ENCODE measurements around the gene TAF9B.
"Not testable (repeated sequence)": the region's sequence is repeated elsewhere in the genome, so short reads cannot be mapped to it uniquely, and the experiment has no call there.

Gene TAF9B, protein sequence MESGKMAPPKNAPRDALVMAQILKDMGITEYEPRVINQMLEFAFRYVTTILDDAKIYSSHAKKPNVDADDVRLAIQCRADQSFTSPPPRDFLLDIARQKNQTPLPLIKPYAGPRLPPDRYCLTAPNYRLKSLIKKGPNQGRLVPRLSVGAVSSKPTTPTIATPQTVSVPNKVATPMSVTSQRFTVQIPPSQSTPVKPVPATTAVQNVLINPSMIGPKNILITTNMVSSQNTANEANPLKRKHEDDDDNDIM

DNA sequence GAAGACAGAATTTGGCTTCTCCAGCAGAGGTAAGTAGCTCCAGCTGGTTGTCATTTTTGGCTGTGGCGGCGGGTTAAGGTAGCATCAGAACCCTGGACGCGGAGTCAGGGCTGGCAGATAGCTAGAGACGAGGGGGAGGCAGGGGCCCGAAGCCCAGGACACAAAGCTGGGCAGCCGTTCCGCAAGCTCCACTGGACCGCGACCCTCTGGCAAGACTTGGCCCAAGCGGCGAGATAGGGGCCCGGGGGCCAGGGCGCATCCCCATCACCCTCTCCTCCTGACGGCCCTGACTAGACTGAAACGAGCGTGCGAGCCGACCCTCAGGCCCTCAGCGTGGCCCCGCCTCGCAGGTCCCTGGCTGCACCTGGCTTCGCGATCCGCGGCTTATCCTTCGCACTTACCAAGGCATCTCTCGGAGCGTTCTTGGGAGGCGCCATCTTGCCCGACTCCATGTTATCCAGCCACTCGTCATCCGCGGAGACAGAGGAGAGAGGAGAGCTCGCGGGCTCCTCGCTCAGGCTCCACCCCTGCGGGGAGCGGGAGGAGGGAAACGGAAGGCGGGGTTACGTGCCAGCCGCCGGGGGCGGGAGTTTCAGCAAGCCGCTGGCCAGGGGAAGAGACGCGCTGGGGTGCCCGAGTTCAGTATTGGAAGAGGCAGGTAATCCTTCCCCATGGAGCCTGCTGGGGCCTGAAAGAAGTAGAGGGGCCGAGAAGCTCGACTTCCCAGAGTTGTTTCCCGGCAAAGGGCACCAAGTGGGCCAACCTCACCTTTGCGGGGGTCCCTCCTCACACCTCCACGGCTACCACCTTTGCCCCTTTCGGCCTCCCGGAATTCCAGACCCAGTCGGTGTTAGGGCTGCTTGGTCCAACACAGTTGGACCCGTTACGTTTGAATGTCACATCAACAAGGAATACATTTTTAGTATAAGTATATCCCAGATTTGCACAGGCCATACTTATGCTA lies at the start of gene TAF9B:
TSS of gene TAF9B (minus strand) at position 491 of the 964 bp plus-strand sequence. CDS start at position 452, 39 bp downstream.
- H3K4me3 ChIP-seq (replicated peaks; ENCODE audit: low read depth, low read length): peak within 1 kb of the TSS; percentile 75
- TF ChIP-seq, protein P1, sequence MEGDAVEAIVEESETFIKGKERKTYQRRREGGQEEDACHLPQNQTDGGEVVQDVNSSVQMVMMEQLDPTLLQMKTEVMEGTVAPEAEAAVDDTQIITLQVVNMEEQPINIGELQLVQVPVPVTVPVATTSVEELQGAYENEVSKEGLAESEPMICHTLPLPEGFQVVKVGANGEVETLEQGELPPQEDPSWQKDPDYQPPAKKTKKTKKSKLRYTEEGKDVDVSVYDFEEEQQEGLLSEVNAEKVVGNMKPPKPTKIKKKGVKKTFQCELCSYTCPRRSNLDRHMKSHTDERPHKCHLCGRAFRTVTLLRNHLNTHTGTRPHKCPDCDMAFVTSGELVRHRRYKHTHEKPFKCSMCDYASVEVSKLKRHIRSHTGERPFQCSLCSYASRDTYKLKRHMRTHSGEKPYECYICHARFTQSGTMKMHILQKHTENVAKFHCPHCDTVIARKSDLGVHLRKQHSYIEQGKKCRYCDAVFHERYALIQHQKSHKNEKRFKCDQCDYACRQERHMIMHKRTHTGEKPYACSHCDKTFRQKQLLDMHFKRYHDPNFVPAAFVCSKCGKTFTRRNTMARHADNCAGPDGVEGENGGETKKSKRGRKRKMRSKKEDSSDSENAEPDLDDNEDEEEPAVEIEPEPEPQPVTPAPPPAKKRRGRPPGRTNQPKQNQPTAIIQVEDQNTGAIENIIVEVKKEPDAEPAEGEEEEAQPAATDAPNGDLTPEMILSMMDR (IDR thresholded peaks at IDR 0.05; ENCODE audit: low read length, missing control alignments): no peak
- peak; percentile 76 for DNase-seq (ENCODE audit: low read depth)

DNA sequence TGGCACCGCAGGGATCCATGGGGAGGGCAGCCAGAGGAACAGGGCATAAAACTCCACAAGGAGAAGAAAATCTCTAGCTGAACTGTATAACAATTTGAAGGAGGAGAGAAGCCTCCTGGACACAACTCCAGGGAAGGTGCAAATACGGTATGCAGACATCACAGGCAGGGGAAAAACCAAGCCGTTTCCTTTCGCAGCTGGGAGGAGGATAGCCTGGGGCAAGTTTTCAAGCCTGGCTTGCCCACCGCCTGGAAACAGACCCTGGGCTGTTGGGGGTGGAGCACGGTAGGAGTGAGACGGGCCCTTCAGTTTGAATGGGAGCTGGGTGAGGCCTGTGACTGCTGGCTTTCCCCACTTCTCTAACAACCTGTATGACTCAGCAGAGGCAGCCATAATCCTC lies 43.4 kb upstream of the TAF9B start:
- DNase-seq (ENCODE audit: low read depth): no peak
- no peak overlapping the region for H3K4me3 ChIP-seq (replicated peaks; ENCODE audit: low read depth, low read length)
- TF ChIP-seq, protein P1 (IDR thresholded peaks at IDR 0.05; ENCODE audit: low read length, missing control alignments): no peak

DNA sequence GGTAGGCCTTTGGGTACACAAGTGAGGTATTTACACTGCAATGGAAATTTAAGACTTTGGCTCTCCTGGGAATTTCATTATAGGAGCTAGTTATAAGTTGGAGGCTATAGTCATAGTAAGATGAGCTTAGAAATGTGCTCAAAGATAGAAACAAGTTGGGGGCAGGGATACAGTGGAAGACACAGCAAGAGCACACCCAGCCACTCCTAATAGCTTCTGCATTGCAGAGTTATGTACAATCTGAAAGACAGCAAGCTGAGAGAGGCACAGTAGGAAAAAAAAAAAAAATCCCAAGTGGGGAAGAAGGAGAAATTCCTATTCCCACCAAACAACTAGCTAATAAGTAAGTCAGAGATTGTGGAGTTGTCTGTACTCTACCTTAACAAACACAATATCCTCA lies 41.9 kb upstream of the TAF9B start:
- DNase-seq (ENCODE audit: low read depth): no peak
- TF ChIP-seq, protein P1 (IDR thresholded peaks at IDR 0.05; ENCODE audit: low read length, missing control alignments): no peak
- no peak overlapping the region for H3K4me3 ChIP-seq (replicated peaks; ENCODE audit: low read depth, low read length)

DNA sequence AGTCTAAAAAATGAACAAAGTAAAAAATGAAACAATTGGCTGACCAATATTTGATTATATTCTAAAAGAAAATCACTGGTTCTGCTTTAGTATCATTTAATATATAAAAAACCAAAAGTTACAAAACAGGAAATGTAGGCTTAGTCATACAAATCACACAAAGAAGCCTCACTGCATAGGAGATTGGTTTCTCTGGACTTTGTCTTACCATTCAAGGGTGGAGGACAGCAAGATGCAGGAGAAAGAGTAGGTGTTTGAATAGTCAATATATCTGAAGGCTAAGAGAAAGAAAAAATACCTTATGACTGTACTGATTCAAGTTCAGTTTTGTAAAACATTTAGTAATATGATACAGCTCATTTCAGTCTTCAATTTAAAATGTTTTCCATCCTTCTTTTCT lies 28.6 kb upstream of the TAF9B start:
- TF ChIP-seq, protein P1 (IDR thresholded peaks at IDR 0.05; ENCODE audit: low read length, missing control alignments): no peak
- H3K4me3 ChIP-seq (replicated peaks; ENCODE audit: low read depth, low read length): no peak overlapping the region
- peak; percentile 39 for DNase-seq (ENCODE audit: low read depth)

DNA sequence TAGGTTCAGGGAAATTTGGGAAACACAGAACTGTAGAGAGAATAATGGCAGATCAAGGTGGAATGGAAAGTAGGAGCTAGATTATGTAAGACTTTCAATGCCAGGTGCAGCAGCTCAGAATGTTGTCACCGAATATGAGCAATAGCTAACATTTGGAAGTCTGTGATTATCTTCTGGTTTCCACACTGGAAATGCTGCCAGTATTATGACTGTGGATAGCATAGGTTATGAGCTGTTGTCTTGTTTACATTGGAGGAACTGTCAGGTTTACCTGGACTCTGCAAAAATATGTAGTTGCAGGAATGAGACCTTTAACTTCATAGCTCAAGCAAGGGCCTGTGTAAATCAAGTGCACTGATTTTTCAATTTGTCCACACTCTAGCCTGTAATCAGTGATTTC lies 26.0 kb upstream of the TAF9B start:
- TF ChIP-seq, protein P1 (IDR thresholded peaks at IDR 0.05; ENCODE audit: low read length, missing control alignments): no peak
- DNase-seq (ENCODE audit: low read depth): no peak
- no peak overlapping the region for H3K4me3 ChIP-seq (replicated peaks; ENCODE audit: low read depth, low read length)

DNA sequence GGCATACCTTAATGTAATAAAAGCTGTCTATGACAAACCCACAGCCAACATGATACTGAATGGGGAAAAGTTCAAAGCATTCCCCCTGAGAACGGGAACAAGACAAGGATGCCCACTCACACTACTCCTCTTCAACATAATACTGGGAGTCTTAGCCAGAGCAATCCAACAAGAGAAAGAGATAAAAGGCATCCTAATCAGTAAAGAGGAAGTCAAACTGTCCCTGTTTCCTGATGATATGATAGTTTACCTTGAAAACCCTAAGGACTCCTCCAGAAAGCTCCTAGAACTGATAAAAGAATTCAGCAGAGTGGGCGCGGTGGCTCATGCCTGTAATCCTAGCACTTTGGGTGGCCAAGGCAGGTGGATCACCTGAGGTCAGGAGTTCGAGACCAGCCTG lies 23.7 kb upstream of the TAF9B start:
- H3K4me3 ChIP-seq (replicated peaks; ENCODE audit: low read depth, low read length): not testable (repeated sequence)

DNA sequence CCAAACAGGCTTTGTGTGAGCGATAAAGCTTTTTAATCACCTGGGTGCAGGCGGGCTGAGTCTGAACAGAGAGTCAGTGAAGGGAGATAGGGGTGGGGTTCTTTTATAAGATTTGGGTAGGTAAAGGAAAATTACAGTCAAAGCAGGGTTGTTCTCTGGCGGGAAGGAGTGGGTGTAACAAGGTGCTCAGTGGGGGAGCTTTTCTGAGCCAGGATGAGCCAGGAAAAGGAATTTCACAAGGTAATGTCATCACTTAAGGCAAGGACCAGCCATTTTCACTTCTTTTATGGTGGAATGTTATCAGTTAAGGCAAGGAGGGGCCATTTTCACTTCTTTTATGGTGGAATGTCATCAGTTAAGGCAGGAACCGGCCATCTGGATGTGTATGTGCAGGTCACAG lies 21.3 kb upstream of the TAF9B start:
- not testable (repeated sequence) for H3K4me3 ChIP-seq (replicated peaks; ENCODE audit: low read depth, low read length); DNase-seq (ENCODE audit: low read depth)

More for the DNA sequence above, 23.7 kb upstream of the TAF9B start:
- DNase-seq (ENCODE audit: low read depth): not testable (repeated sequence)

DNA sequence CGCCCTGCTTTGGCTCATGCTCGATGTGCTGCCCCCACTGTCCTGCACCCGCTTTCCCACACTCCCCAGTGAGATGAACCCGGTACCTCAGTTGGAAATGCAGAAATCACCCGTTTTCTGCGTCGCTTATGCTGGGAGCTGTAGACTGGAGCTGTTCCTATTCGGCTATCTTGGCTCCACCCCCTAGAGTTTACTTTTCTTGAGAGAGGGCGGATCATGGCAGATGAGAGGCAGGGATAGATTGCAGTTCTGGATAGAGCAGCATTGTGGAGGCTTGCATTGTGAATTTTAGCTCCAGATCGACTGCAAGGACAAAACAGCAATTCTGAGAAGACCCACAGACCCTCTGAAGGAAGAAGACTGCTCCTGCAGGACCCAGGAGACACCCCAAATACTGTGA lies 18.4 kb upstream of the TAF9B start:
- H3K4me3 ChIP-seq (replicated peaks; ENCODE audit: low read depth, low read length); DNase-seq (ENCODE audit: low read depth): not testable (repeated sequence)

DNA sequence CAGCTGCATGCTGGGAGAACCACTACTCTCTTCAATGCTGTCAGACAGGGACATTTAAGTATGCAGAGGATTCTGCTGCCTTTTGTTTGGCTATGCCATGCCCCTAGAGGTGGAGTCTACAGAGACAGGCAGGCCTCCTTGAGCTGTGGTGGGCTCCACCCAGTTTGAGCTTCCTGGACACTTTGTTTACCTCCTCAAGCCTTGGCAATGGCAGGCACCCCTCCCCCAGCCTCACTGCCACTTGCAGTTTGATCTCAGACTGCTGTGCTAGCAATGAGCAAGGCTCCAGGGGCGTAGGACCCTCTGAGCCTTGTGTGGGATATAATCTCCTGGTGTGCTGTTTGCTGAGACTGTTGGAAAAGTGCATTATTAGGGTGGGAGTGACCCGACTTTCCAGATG lies 17.9 kb upstream of the TAF9B start:
- not testable (repeated sequence) for DNase-seq (ENCODE audit: low read depth); H3K4me3 ChIP-seq (replicated peaks; ENCODE audit: low read depth, low read length)

DNA sequence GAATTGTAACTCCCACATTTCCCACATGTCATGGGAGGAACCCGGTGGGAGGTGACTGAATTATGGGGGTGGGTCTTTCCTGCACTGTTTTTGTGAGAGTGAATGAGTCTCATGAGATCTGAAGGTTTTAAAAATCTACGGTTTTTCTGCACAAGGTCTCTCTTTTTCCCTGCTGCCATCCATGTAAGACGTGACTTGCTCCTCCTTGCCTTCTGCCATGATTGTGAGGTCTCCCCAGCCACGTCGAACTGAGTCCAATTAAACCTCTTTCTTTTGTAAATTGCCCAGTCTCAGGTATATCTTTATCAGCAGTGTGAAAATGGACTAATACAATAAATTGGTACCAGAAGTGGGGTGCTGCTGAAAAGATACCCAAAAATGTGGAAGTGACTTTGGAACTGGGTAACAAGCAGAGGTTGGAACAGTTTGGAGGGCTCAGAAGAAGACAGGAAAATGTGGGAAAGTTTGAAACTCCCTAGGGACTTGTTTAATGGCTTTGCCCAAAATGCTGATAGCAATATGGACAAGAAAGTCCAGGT lies 7.6 kb upstream of the TAF9B start:
- H3K4me3 ChIP-seq (replicated peaks; ENCODE audit: low read depth, low read length); DNase-seq (ENCODE audit: low read depth): not testable (repeated sequence)

All from fibroblast of pulmonary artery (primary cell).